Inferior parietal cortex (tissue), 1 donor: Measurements from ENCODE around the gene PACRG.

Source experiments
- DNase-seq: peaks from one replicate; pipeline ENCODE4 v3.0.0-alpha.2; 2016; ENCODE audit errors: extremely low spot score

PACRG gene

DNA sequence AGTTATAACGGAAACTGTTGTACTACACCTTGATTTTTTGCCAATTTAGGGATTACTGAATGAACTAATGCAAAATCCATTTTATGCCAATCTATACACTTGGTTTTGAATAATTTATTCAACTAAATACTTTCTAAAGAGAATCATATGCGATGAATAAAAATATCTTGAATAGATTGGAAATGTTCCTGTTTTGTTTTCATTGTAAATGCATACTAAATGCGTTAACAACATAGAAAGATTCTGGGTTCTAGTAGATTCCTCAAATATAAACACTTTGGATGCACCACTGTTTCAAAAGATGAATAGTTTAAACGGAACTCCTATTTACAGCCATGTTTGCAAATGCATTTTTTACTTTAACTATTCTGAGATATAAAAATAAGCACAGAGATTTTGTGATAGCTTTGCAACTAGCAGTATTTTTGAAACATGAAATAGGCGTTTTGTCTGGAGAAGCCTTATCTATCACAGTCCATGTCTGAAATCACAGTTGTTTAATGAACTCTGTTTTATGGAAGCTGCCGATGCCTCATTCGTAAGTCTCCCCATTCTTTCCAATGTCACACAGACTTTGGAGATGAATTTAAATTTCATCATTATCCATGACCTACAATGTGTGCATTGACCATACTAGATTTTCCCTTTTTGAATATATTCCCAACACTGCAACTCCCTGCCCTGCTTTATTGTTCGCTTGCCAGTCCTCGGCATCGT is 409.1 kb downstream of the PACRG start:
- peak; percentile 61 for DNase-seq

DNA sequence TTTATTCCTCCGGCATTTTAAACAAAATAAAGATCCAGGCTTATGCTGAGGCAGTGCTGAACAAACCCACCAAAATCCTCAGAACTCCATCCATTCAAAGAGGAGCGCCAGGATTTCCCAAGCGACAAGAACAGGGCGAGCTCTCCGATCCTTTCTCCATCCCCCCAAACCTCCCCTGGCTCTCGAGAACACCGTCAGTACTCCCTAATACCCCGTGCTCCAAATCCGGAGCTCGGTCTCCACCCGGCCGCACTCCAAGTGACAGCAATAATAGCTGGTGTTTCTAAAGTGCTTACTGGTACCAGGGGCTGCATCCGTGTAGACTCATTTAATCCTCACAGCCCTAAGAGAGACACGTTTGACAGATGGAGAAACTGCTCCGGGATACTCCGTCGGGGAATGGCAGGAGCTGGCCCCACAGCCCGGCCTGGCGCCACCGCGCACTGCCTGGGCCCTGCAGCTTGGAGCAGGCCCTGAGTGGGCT is 409.7 kb downstream of the PACRG start:
- DNase-seq = no peak

DNA sequence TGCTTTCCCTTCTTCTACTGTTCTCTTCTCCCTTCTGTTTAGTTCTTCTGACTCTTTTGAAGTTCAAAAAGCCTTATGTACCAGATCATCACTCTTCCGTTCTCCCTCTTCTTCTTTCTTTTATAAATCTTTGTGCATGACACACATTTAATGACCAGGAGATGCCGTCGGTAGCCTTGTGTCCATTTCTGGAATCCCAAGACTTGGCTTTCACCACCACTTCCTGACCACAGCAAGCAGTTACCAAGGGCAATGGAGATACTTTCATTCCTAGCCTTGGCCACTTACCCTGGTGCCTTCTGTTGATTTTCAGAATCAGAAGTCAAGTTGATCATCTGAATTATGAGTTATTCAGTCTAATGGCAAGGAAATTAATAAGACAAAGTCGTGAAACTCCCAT is 418.3 kb downstream of the PACRG start:
- no peak for DNase-seq

DNA sequence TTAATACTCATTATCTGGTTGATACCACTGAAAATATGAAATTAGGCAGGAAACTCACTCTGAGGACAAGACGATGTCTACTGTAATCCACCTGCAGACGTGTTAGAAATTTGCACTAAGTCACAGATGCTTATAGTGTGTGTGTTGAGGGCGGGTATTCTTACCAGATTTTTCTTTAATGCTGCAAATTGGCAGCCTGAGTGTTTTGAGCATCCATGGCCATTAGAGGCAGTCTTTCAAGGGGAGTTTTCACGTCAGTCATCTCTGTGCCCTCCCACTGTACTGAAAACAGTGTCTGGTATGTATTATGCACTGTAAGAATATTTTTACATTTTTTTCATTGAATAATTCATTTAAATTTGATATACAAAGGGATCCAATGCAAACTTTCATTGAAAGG is 420.2 kb downstream of the PACRG start:
- DNase-seq = peak; percentile 54

DNA sequence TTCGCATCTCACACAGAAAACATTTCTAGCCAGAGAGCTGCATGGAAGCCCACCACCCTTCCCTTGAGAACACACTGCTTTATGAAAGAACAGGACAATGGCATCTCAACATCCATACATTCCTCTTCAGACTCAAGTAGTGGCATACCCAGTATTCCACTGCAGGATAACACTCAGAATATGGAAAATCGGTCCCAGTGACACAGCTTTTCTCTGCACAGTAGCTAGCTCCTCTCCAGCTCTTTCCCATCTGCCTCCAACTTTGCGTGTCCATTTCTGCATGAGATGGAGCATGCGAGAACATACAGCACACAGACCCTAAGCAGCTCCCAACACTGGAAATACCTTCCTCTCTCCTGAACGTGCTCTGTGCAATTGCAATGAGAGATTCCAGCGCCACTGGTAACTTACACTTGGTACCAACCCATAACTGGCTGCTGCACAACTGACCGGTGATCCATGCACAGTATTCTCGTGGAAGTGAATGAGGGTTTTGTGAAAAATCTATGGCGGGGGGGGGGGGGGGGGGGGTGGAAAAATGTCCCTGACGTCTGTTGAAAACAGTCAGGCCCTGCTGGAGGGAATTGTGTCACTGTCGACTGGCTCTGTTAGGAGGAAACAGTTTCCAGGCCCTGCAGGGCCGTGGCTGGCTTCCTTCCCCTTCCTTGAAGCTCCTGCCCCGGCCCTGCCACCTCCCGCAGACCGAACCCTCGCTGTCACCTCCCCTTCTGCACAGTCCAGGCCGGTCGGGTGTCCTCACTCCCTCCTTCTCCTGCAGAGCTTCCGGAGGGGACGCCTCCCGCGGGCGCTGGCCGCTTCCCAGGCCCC is 420.9 kb downstream of the PACRG start:
- peak; percentile 59 for DNase-seq

DNA sequence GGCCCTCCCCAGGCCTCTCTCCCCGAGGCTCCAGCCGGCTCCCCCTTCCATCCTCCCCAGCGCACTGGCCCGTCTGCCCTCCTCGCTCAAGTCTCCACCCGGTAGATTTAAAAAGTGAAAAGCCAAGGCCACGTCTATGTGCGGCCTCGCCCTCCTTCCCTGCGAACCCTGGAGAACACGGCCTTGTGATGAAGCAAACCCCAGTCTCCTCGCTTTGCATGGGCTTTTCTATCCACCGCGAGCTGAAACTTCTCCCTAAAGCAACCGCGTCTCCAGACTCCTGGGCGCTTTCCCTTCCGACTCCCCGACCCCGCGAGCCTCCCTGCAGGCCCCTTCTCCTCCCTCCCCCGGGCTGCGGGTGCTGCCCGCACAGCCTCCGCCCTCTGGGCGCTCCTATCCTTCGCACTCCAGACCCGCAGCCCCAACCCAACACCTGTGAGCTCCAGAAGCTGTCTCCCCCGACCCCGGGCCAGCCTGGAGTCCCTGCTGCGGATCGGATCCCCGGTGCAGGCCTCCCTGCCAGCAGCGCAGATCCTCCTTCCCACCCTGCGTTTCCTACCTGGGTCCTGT is 421.6 kb downstream of the PACRG start:
- no peak for DNase-seq

DNA sequence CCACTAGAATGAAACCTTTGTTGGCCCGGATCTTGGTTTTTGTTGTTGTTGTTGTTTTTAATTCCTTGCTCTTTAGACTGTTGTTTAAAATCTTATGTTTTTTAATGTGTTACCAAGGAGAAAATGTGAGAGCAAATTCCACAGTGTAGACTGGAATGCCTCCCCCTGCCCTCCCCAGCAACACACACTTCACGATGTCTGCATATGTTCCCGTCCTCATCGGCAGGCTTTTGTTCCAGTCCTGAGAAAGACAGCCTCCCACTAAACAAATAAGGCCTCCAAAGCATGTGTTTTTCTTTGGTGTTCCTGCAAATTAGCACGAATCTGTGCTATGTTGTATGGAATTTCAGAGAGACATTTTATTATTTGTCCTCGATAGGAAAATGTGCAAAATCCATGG is 423.4 kb downstream of the PACRG start:
- DNase-seq = no peak

DNA sequence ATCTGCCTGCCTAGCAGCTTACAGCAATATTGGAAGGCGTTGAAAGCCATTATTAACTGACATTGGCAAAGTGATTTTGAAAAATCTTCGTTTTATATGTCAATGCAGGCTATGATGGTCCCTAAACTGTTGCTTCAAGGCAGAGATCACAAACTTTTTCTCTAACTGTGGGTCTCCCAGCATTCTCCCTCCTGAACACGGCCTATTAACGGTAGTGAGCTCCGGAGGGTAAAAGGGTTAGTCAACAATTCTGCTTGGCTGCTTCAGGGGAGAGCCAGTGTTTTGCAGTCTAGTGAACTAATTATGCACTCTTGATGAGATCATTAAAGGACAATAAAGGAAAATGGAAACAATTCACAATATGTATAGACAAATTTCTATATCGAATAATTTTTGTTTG is 424.9 kb downstream of the PACRG start:
- DNase-seq = no peak

DNA sequence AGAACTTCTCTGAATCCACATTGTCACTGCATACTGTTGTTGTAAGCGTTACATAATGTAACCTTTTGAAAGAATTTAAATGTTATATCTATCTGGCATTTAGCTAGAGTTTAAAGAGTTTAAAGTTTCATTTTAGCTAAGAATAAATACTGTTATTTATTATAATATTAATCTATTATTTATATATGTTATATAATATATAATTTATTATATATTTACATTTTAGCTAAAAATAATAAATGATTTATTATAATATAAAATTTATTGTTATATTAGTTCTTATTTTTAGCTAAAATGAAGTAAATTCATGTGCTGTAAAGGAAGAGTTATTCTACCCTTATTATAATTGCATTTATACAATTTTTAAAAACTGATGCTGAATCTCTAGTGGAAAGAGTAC is 431.3 kb downstream of the PACRG start:
- no peak for DNase-seq

DNA sequence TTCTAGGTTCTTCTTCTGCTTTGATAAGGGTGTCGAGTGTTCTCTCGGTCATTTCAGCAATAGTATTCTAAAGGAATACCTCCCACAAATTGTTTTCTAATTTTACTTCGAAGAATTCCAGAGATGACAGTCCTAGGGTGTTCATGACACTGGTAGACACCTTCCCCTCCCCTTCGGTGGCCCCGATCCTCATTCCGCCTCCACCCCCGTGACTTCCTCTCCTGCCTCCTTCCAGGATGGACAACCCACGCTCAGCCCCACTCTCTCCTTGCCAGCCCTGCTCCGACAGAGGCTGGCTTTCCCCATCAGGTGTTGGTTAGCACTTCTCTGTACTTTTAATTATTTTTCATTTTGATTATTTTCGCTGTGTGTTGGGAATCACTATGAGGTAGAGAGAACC is 431.9 kb downstream of the PACRG start:
- DNase-seq = no peak

DNA sequence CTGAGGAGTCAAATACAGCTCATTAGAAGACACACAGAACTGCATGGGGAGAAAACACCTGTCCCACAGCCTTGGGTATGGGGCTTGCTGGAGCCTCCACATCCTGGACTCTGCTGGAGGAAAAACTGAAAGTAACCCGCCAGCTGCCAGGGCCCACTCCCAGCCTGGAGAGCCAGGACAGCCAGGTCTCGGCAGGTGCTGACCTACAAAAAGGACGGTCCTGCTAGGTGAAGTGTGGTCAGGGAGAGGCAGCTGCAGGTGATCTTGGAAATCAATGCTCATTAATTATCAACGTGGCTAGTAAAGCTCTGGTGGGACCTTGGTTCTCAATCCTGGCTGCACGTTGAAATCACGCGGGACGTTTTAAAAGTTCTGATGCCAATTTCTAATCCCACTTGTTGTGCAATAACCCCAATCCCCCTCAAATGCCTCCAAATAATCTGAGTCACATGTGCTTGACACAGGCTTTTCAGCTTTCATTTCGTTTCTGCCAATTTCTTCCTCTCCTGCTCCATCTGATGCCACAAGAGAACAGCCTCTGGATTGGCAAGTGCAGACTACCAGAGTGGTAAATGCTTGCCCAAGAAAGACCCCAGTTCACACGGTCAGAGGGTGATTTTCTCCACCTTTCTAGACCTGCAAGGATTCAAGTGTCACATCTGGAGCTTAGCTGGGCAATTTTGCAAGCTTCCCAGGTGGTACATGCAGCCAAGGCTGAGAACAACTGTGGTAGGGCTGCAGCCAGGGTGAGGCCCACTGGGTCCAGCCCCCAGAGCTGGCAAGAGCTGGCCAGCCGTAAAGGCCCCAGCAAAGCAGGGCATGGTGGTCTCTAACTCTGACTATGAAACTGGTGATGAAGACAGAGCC is 434.5 kb downstream of the PACRG start:
- no peak for DNase-seq

DNA sequence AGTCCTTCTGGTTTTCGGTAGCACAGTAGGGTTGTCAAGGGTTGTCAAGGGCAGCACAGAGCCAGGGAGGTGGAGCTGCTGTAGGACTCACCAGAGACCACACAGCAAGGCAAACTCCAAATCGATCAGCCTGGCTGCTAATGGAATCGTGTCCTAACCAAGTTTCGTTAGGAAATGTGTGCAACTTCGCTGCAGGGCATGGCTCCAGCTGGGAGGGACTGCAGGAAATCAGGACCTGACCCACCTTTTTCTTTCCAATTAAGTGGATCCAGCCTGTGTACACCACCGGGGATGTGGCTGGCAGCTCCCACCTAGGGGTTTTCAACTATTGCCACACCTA is 435.1 kb downstream of the PACRG start:
- no peak for DNase-seq

DNA sequence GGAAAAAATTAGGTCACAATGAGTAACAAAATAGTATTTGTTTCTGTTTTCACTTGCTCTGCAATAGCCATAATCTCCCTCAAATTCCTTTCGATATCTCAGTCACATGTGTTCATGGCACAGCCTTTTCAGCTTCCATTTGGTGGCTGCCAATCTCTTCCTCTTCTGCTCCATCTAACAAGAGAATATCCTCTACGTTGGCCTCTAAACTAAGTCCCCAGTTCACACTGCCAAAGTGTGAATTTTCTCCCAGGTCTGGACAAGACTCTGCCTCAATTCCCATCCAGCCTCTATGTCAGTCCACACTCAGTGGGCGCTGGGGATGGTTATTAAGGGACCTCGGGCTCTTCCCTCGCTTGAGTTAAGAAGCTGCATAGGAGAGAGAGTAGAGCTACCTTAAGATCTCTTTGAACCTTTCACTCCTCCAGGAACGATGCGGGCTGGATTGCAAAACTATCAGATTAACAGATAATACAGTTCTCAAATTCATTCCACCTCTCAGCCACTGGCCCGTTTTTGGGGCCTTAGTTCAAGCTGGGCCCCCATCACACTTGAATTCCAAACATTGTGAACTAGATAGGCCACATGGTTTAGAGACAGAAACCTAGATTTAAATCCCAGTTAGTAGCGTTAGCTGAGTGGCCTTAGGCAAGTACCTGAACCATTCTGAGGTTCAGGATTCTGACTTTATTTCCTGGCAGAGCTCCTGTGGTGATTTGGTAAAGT is 436.6 kb downstream of the PACRG start:
- DNase-seq = no peak

DNA sequence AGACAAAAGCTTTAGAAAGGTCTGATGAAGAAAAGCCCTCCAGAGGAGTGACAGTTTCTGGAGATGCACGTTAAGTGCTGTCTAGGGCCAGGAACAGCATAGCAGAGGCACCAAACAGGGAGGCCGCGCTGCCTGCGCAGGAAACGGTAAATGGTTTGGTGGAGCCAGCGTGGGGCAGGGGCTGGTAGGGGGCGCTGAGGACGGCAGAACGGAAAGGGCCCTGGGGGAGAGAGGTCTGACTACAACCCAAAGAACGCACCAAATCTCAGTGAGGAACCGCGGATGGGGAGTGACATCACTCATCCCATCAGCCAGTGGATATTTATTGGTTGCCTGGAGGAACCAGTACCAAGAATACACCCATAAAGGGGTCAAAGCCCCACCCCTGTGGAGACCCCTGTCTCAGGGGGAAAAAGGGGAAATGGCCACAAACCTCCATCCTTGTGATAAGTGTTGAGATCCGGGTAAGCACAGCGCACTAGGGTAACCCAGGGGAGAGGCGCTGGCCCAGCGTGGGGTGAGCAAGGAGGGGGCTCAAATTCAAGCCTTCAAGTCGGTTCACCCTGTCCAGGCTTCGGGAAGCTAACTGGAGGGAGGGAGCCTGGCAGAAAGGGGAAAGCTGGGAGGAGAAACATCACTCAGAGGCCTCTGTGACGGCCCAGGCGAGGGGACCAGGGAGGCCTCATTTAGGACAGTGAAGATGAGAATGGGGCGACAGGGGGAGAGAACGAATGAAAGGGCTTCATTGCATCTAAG is 437.6 kb downstream of the PACRG start:
- DNase-seq = no peak

DNA sequence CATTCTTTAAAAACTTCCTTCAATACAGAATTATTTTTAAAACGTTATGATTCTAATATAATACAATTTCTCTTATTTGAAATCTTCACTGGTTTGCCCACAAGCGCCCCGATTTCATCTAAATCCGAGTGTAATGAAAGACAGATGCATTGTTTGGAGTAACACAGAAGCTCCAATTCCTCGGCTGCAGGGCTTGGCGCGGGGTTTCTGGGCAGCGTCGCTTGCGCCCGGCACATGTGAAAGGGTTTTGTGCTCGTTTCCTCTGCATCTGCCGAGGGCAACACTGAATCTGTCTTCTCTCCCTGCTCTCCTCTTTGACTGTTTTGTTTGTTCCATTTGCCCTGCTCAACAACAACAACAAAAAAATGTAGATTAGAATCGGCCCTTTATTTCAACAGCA is 438.1 kb downstream of the PACRG start:
- peak; percentile 79 for DNase-seq

DNA sequence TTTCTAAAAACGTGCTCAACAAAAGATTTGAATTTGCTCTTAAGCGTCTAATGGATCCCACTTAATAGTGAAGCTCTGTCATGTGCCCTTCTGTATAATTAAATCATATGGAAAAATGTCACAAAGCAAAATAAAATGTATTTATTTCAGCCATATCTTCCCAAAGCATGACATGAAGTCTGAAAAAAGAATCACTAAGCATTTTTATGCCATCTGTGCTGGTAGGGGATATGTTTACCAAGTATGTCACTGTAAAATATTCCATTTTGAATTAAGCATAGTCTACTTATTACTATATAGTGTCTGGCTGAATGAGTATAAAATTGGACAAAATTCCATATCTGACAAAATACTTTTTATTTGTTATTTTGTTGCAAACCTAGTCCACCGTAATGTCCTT is 438.7 kb downstream of the PACRG start:
- no peak for DNase-seq

DNA sequence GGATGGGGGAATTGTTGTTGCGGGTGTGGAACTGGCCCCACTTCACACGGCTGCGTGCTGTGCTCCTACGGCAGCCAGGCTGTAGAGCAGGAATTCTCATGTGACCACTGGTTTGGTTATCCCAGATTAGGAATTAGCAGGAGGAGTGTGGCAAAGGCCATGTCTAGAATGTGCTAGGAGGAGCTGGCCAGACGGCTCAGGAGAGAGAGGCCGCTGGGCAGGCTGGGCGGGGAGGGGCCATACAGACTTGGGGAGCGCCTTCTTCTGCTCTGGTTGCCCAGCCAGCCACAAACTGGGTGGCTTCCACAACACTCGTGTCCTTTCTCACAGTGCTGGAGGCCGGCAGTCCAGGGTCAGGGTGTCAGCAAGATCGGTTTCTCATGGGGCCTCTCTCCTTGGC is 441.7 kb downstream of the PACRG start:
- DNase-seq = no peak

DNA sequence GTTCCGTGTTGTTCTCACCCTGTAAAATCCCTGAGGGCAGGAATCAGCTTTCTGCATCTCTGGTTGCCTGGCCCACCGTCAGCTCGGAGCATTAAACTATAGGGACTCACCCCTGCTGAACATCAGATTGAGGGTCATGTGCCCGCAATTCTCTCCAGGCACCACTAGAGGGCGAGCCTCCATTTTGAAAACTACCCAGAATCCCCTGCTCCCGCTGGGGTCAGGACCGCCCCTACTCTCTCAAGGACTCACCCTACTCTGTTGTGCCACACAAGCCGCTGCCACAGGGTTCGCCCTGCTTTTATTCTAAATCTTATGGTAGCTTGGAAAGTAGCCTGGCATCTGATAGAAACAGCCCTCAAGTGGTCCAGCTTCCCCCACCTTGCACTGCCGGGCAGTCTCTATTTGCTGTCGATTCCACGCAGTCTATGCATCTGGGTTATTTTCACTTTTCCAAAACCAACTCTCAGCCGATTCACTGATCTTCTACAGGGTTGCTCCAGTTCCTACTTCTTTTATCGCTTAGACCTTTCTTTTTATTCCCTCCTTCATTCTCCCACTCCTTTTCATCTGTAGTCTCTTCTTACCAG is 442.6 kb downstream of the PACRG start:
- no peak for DNase-seq

DNA sequence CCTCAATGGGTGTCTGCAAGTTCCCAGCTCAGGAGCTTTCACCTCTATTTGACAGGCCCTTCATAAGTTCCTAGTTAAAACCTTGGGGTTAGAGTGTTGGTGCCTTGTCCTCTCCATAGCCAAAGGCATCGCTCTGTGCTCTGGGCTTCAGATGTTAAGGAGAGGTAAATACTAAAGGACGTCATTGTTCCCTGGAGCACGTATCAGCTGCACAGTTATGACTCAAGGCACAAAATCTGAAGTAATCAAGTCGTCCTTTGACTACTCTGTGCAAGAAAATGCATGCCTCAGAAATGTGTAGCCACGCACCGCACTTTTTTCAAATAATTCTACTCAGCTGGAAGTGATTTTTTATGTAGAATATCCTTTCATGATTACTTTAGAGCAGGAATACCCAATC is 446.0 kb downstream of the PACRG start:
- no peak for DNase-seq

DNA sequence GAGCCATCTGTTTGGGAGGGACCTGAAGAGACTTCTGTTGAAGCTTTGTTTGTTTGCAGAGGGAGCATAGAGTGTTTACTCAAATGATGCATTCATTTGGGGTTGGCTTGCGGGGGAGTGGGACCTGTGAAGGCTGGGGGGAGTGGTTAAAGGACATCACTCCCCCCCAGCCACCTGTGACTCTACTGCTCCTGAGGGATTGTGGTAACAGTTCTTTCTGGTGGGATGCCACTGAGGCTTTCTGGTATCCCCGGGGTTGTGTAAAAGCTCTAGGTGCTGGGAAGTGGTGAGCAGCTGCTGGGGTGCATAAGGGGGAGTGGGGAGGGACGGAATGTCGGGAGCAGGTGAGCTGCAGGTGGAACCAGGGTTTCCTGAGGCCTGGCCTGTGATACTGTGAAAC is 447.5 kb downstream of the PACRG start:
- DNase-seq = no peak
